ENCODE data around the gene RGL3.
"Not testable (repeated sequence)": the region's sequence is repeated elsewhere in the genome, so short reads cannot be mapped to it uniquely, and the experiment has no call there.

RGL3 gene

GRCh38 chr19:11422163-11423065 lies 3.3 kb upstream of the RGL3 start:
- peak overlapping the region; percentile 5 to 26 (median 17) for H3K4me3 ChIP-seq
- peak overlapping the region in 3 of 21 experiments; percentile 47 to 57 (median 57) for H3K27ac ChIP-seq

GRCh38 chr19:11421371-11422098 lies 2.4 kb upstream of the RGL3 start:
- Histone ChIP-seq H3K27ac (peak overlapping the region in 3 of 21 experiments; percentile 19 to 57 (median 28)), H3K4me3 (peak overlapping the region in 3 of 7 experiments; percentile 17 to 26 (median 26))

- Histone ChIP-seq H3K4me3 (peak overlapping the region in 3 of 7 experiments; percentile 17 to 26 (median 26)), H3K27ac (peak overlapping the region in 1 of 21 experiments; percentile 35)
These were observed 1.6 kb upstream of the RGL3 start for GRCh38 chr19:11420429-11421370.

GRCh38 chr19:11418094-11418548 lies 993 bp downstream of the RGL3 start:
- peak overlapping the region in 1 of 21 experiments; percentile 49 for H3K27ac ChIP-seq
- H3K4me3 ChIP-seq: peak overlapping the region in 1 of 7 experiments; percentile 30

GRCh38 chr19:11416346-11417052 lies 2.6 kb downstream of the RGL3 start:
- Histone ChIP-seq H3K4me3 (no peak overlapping the region), H3K27ac (no peak overlapping the region)

- H3K27ac ChIP-seq: no peak overlapping the region
- H3K4me3 ChIP-seq: no peak overlapping the region
These were observed 4.6 kb downstream of the RGL3 start for GRCh38 chr19:11414544-11414943.

- Histone ChIP-seq H3K27ac (no peak overlapping the region), H3K4me3 (no peak overlapping the region)
These were observed 8.4 kb downstream of the RGL3 start for GRCh38 chr19:11410682-11411081.

- no peak overlapping the region for H3K4me3 ChIP-seq
- H3K27ac ChIP-seq: no peak overlapping the region
These were observed 10.5 kb downstream of the RGL3 start for GRCh38 chr19:11408591-11408990.

GRCh38 chr19:11406703-11407236 lies 12.3 kb downstream of the RGL3 start:
- not testable (repeated sequence) for H3K27ac ChIP-seq, H3K4me3 ChIP-seq

- peak overlapping the region in 1 of 7 experiments; percentile 8 for H3K4me3 ChIP-seq
These were observed 13.1 kb downstream of the RGL3 start for GRCh38 chr19:11405846-11406643.

GRCh38 chr19:11404588-11405222 lies 14.4 kb downstream of the RGL3 start:
- no peak overlapping the region for H3K27ac ChIP-seq
- H3K4me3 ChIP-seq: no peak overlapping the region

More at GRCh38 chr19:11405846-11406643, 13.1 kb downstream of the RGL3 start:
- no peak overlapping the region for H3K27ac ChIP-seq

- H3K4me3 ChIP-seq: no peak overlapping the region
- no peak overlapping the region for H3K27ac ChIP-seq
These were observed 17.1 kb downstream of the RGL3 start for GRCh38 chr19:11401808-11402543.

GRCh38 chr19:11400798-11401197 lies 18.3 kb downstream of the RGL3 start:
- H3K27ac ChIP-seq: no peak overlapping the region
- H3K4me3 ChIP-seq: no peak overlapping the region

- H3K4me3 ChIP-seq: no peak overlapping the region
- no peak overlapping the region for H3K27ac ChIP-seq
These were observed 19.4 kb downstream of the RGL3 start for GRCh38 chr19:11399667-11400066.

- H3K27ac ChIP-seq: no peak overlapping the region
These were observed 22.0 kb downstream of the RGL3 start for GRCh38 chr19:11397089-11397610.

GRCh38 chr19:11390933-11391680 lies 28.0 kb downstream of the RGL3 start:
- Histone ChIP-seq H3K4me3 (no peak overlapping the region), H3K27ac (no peak overlapping the region)

More at GRCh38 chr19:11397089-11397610, 22.0 kb downstream of the RGL3 start:
- no peak overlapping the region for H3K4me3 ChIP-seq

All from skin epidermis (tissue), 12 donors.